Stomach (tissue), 4 donors: ENCODE results near the gene PLEKHA4.

Experiments
- EP300 ChIP-seq: sonication (generic); formaldehyde crosslinking; IDR thresholded peaks from one replicate; pipeline ENCODE4 v1.6.1; 2017; ENCODE audit warnings: antibody characterized with exemption
- POLR2A ChIP-seq, 4 donors: fragments of 450-650 bp; IDR thresholded peaks; one replicate each; pipeline ENCODE4 v1.6.1; 2016; ENCODE audit warnings: antibody characterized with exemption in 4 of 4, control low read depth in 2 of 4, mild to moderate bottlenecking in 1 of 4, moderate library complexity in 1 of 4

- TF ChIP-seq POLR2A (IDR thresholded peaks at IDR 0.05) = no peak
- TF ChIP-seq EP300 = no peak
Observed at GRCh38 chr19:48841571-48841970, 26.8 kb downstream of the PLEKHA4 start.
